MCF 10A (cell line): Measurements from ENCODE around the gene TBC1D30. TPM values are rescaled to one million over a fixed set of nuclear protein-coding genes. Genes with fewer than 3 reads are reported as not detected.

ENCODE experiments used
- BruUV-seq: library from RNA; stranded (reverse); fragments of 400-500 nt; replicated peaks from 2 replicates; lab custom pipeline; 2021; lab: Mats Ljungman, UMichigan
- CTCF ChIA-PET: fragments of 300-600 bp; sonication (Branson Sonifier 250); formaldehyde crosslinking; extraction: SDS; loops from one replicate; lab custom pipeline; 2021; ENCODE audit warnings: antibody characterized with exemption, inconsistent platforms; lab: Yijun Ruan, JAX
- POLR2A ChIA-PET: fragments of 300-600, 350-650 bp; sonication (Branson Sonifier 250); formaldehyde crosslinking; extraction: SDS; loops from one replicate; lab custom pipeline; 2020; ENCODE audit warnings: antibody characterized with exemption, inconsistent platforms; lab: Yijun Ruan, JAX
- DNase-seq: peaks from one replicate; pipeline ENCODE4 v3.0.0-alpha.2; 2018; ENCODE audit not compliant: unreplicated experiment
- H3K27ac Mint-ChIP-seq: one replicate; pipeline ENCODE4 v1.8.0; 2022; ENCODE audit warnings: mild to moderate bottlenecking, low read depth, mixed read lengths; ENCODE audit not compliant: unreplicated experiment
- H3K27me3 Mint-ChIP-seq: one replicate; pipeline ENCODE4 v1.8.0; 2022; ENCODE audit warnings: mixed read lengths; ENCODE audit not compliant: insufficient read depth, unreplicated experiment
- H3K36me3 Mint-ChIP-seq: one replicate; pipeline ENCODE4 v1.8.0; 2022; ENCODE audit warnings: mild to moderate bottlenecking, moderate library complexity, mixed read lengths; ENCODE audit not compliant: insufficient read depth, unreplicated experiment
- H3K4me1 Mint-ChIP-seq: one replicate; pipeline ENCODE4 v1.8.0; 2022; ENCODE audit warnings: mixed read lengths; ENCODE audit not compliant: insufficient read depth, unreplicated experiment
- H3K4me3 Mint-ChIP-seq: one replicate; pipeline ENCODE4 v1.8.0; 2022; ENCODE audit warnings: mild to moderate bottlenecking, moderate library complexity, mixed read lengths; ENCODE audit not compliant: unreplicated experiment
- H3K9me3 Mint-ChIP-seq: one replicate; pipeline ENCODE4 v1.8.0; 2022; ENCODE audit warnings: mixed read lengths; ENCODE audit not compliant: unreplicated experiment
- intact Hi-C: fragments of 100-400 bp; cut with micrococcal nuclease; formaldehyde crosslinking; loops from 2 replicates; pipeline ENCODE4 v1.14.1; 2022
- total RNA-seq: library from RNA; stranded (reverse); gene quantifications from 2 replicates; pipeline ENCODE4 v1.2.3, GENCODE V29; 2022
- TF ChIP-seq, protein P1 (sequence below): fragments of 200-600 bp; IDR thresholded peaks from one replicate; pipeline ENCODE4 v1.8.0; 2022; ENCODE audit warnings: antibody characterized with exemption, mild to moderate bottlenecking; ENCODE audit not compliant: unreplicated experiment

The TBC1D30 gene
- total RNA-seq, 1 experiment from 2014 or later = 9.4 TPM

DNA sequence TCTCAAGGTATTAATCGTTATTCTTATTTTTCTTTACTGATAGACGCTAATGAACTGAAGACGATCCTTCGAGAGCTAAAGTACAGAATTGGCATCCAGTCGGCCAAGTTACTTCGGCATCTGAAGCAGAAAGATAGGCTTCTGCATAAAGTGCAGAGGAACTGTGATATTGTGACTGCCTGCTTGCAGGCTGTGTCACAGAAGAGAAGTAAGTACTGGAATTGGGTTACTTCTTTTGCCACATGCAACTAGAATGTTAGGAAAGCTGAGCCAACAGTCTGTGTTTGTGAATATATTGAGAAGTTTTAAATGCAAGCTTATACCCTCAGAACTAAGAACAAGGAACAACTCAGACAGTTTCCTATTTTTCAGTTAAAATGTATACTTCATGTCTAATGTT is 38.6 kb upstream of the TBC1D30 start:
- Mint-ChIP-seq H3K4me1 (peaks cover 7% of the 10 kb centered on the region), H3K27ac (no peak overlapping the region), H3K27me3 (no peaks in the 10 kb centered on the region), H3K9me3 (no peaks in the 10 kb centered on the region), H3K4me3 (no peak overlapping the region), H3K36me3 (no peaks in the 10 kb centered on the region)
- no peak for DNase-seq
- POLR2A ChIA-PET = no interaction called here
- CTCF ChIA-PET = interaction anchor here (0.9 to 3.3 kb wide), 3 partner anchors 9 to 16 kb away, joined by 3 to 23 read pairs (median 6); no protein-coding TSS in a partner anchor
- intact Hi-C loops = no loop called here
- TF ChIP-seq, protein P1, sequence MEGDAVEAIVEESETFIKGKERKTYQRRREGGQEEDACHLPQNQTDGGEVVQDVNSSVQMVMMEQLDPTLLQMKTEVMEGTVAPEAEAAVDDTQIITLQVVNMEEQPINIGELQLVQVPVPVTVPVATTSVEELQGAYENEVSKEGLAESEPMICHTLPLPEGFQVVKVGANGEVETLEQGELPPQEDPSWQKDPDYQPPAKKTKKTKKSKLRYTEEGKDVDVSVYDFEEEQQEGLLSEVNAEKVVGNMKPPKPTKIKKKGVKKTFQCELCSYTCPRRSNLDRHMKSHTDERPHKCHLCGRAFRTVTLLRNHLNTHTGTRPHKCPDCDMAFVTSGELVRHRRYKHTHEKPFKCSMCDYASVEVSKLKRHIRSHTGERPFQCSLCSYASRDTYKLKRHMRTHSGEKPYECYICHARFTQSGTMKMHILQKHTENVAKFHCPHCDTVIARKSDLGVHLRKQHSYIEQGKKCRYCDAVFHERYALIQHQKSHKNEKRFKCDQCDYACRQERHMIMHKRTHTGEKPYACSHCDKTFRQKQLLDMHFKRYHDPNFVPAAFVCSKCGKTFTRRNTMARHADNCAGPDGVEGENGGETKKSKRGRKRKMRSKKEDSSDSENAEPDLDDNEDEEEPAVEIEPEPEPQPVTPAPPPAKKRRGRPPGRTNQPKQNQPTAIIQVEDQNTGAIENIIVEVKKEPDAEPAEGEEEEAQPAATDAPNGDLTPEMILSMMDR = no peak
- BruUV-seq = no TSS peak

DNA sequence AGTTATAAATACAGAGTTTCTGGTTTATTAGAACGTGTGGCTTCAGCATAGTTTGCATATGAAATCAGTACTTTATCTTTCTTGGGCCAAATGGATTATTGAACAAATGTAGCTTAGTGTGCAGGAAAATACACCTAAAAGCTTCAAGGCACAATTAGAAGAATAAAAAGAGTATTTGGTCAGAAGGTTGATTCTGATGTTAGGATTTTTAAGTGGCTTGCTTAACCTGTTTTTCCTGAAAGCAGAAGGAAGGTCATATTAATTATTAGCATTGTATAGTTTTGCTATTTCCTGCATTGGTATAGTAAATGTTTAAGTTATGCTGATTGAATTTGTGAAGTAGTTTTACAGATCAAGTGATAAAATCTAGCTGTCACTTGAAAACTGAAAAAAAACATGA is 34.3 kb upstream of the TBC1D30 start:
- Mint-ChIP-seq H3K4me1 (no peaks in the 10 kb centered on the region), H3K9me3 (no peaks in the 10 kb centered on the region), H3K27me3 (no peaks in the 10 kb centered on the region), H3K4me3 (no peak overlapping the region), H3K36me3 (no peaks in the 10 kb centered on the region), H3K27ac (no peak overlapping the region)
- TF ChIP-seq, protein P1 = no peak
- no peak for DNase-seq
- intact Hi-C loops = no loop called here
- no TSS peak for BruUV-seq
- ChIA-PET POLR2A (no interaction called here), CTCF (interaction anchor here (1.6 kb wide), 1 partner anchor 11 kb away, joined by 5 read pairs; no protein-coding TSS in a partner anchor)

DNA sequence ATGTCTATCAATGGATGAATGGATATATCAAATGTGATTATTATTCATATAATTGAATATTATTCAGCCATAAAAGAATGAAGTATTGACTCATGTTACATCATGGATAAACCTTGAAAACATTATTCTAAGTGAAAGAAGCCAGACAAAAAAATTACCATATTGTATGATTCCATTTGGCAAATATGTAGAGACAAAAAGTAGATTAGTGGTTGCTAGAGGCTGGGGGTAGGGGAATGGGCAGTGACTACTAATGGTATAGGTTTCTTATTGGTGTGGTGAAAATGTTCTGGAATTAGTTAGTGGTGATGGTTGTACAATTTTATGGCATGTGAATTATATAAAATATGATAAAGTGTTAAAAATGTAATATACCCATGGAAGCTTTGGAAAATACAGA is 33.4 kb upstream of the TBC1D30 start:
- TF ChIP-seq, protein P1 = no peak
- Mint-ChIP-seq H3K36me3 (no peaks in the 10 kb centered on the region), H3K4me3 (no peak overlapping the region), H3K4me1 (no peaks in the 10 kb centered on the region), H3K27ac (no peak overlapping the region), H3K27me3 (no peaks in the 10 kb centered on the region), H3K9me3 (no peaks in the 10 kb centered on the region)
- no peak for DNase-seq
- CTCF ChIA-PET = interaction anchor here (0.6 kb wide), 1 partner anchor 10 kb away, joined by 3 read pairs; no protein-coding TSS in a partner anchor
- BruUV-seq = no TSS peak
- POLR2A ChIA-PET = no interaction called here
- intact Hi-C loops = no loop called here

DNA sequence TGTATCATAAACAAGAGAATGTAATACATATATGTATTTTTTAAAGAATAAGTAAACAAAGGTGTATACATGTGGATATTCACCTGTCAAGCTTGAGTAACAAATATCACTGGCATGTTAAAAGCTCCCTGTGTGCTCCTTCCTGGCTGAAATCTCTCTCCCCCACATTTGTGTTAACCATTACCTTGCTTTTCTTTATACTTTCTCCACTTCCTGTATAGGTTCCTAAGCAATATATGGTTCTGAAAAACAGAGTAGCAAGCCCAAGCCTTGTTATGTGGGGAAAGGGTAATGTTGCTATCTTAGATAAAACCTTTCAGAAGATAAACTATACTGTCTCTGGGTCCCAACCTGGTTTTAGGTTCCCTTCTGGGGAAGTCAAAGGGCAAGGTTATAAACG is 32.3 kb upstream of the TBC1D30 start:
- CTCF ChIA-PET = interaction anchor here (0.6 to 2.3 kb wide), 4 partner anchors 7 to 315 kb away, joined by 4 to 9 read pairs (median 6); no protein-coding TSS in a partner anchor
- no peak for DNase-seq
- TF ChIP-seq, protein P1 = no peak
- no TSS peak for BruUV-seq
- intact Hi-C loops = no loop called here
- Mint-ChIP-seq H3K4me1 (no peaks in the 10 kb centered on the region), H3K36me3 (no peaks in the 10 kb centered on the region), H3K27ac (no peak overlapping the region), H3K27me3 (no peaks in the 10 kb centered on the region), H3K4me3 (no peak overlapping the region), H3K9me3 (no peaks in the 10 kb centered on the region)
- POLR2A ChIA-PET = no interaction called here
